Measurements from ENCODE around the gene KCNMA1.

KCNMA1 gene

GRCh38 chr10:77553311-77553710 is 84.3 kb downstream of the KCNMA1 start:
- DNase-seq, result no peak

- DNase-seq, result no peak
Observed at GRCh38 chr10:77552252-77552651, 85.4 kb downstream of the KCNMA1 start.

- no peak for DNase-seq
Observed at GRCh38 chr10:77550378-77550777, 87.2 kb downstream of the KCNMA1 start.

- no peak for DNase-seq
Observed at GRCh38 chr10:77548671-77549070, 88.9 kb downstream of the KCNMA1 start.

GRCh38 chr10:77548157-77548556 is 89.5 kb downstream of the KCNMA1 start:
- no peak for DNase-seq

GRCh38 chr10:77547307-77548050 is 90.1 kb downstream of the KCNMA1 start:
- no peak for DNase-seq

GRCh38 chr10:77546042-77546441 is 91.6 kb downstream of the KCNMA1 start:
- DNase-seq, result no peak

GRCh38 chr10:77545585-77545984 is 92.0 kb downstream of the KCNMA1 start:
- DNase-seq, result no peak

GRCh38 chr10:77544617-77545016 is 93.0 kb downstream of the KCNMA1 start:
- DNase-seq, result no peak

- DNase-seq, result no peak
Observed at GRCh38 chr10:77542710-77543259, 94.8 kb downstream of the KCNMA1 start.

- DNase-seq, result no peak
Observed at GRCh38 chr10:77541944-77542343, 95.7 kb downstream of the KCNMA1 start.

- no peak for DNase-seq
Observed at GRCh38 chr10:77541247-77541646, 96.4 kb downstream of the KCNMA1 start.

- DNase-seq, result no peak
Observed at GRCh38 chr10:77539147-77539935, 98.3 kb downstream of the KCNMA1 start.

GRCh38 chr10:77537720-77538373 is 99.8 kb downstream of the KCNMA1 start:
- no peak for DNase-seq

GRCh38 chr10:77537071-77537470 is 100.5 kb downstream of the KCNMA1 start:
- no peak for DNase-seq

GRCh38 chr10:77533887-77534278 is 103.7 kb downstream of the KCNMA1 start:
- no peak for DNase-seq

GRCh38 chr10:77533146-77533886 is 104.3 kb downstream of the KCNMA1 start:
- DNase-seq, result no peak

- DNase-seq, result no peak
Observed at GRCh38 chr10:77532068-77532467, 105.5 kb downstream of the KCNMA1 start.

- no peak for DNase-seq
Observed at GRCh38 chr10:77531441-77532001, 106.1 kb downstream of the KCNMA1 start.

GRCh38 chr10:77530011-77530410 is 107.6 kb downstream of the KCNMA1 start:
- no peak for DNase-seq

GRCh38 chr10:77529050-77529576 is 108.5 kb downstream of the KCNMA1 start:
- no peak for DNase-seq

GRCh38 chr10:77527839-77528238 is 109.8 kb downstream of the KCNMA1 start:
- no peak for DNase-seq

All from activated CD4-positive, alpha-beta T cell treated with anti-CD3 and anti-CD28 coated beads for 4 hours (primary cell).